PFSK-1 (cell line): ENCODE results near the gene PRDM15.

ENCODE experiments used
- POLR2AphosphoS5 ChIP-seq: IDR thresholded peaks from 2 replicates; pipeline ENCODE4 v1.6.1; 2012; ENCODE audit warnings: low read depth, mild to moderate bottlenecking, control low read depth, low read length, moderate library complexity
- REST ChIP-seq, 2 experiments: IDR thresholded peaks; 2 replicates each; pipeline versions ENCODE4 v1.6.1 to v1.8.0; 2011 to 2012; ENCODE audit warnings: low read depth in 2 of 2, low read length in 2 of 2, control low read depth in 1 of 2, inconsistent platforms in 1 of 2, mild to moderate bottlenecking in 1 of 2, moderate library complexity in 1 of 2; ENCODE audit not compliant: insufficient read depth in 1 of 2

DNA sequence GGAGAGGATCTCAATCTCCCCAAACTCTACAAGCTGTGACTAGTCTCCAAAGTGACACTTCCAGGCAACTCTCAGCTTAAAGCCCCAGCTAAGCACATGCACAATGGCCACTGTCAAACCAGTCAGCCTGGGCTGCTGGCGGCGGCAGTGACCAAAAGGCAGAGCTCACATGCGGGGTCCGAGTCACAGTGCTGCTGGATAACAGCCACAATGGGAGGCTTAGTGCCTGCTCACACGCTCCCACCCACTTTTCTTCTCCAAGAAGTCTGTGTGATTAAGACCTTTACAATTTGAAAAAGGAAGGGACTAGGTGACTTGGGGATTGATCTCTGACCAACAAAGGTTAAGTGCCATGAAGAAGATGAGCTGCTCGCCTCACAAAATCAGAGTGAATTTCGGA lies 129.1 kb downstream of the PRDM15 start:
- TF ChIP-seq REST (IDR thresholded peaks at IDR 0.05; ENCODE audit: insufficient read depth in 1 of 2, low read depth in 2 of 2, low read length in 2 of 2) (no peak), POLR2AphosphoS5 (no peak)
